SK-N-SH (cell line): ENCODE results near the gene MYO1E. TPM values are rescaled to one million over a fixed set of nuclear protein-coding genes. Genes with fewer than 3 reads are reported as not detected.

Experiments used
- CTCF ChIA-PET: fragments of 300-600, 350-600 bp; formaldehyde crosslinking; extraction: SDS; loops from one replicate; lab custom pipeline; 2021; lab: Yijun Ruan, JAX
- POLR2A ChIA-PET: fragments of 350-600 bp; sonication (Branson Sonifier 250); formaldehyde crosslinking; extraction: SDS; loops from one replicate; lab custom pipeline; 2020; ENCODE audit warnings: antibody characterized with exemption, inconsistent platforms; lab: Yijun Ruan, JAX
- DNase-seq: peaks from one replicate; pipeline ENCODE4 v3.0.0; 2012
- H2AFZ ChIP-seq: fragments of 200-600 bp; sonication (generic); 2 replicates; pipeline ENCODE4 v1.8.1; 2016; ENCODE audit warnings: antibody characterized with exemption, mild to moderate bottlenecking, low read depth
- H3F3A ChIP-seq: fragments of 200-600 bp; sonication (generic); replicated peaks from 2 replicates; pipeline ENCODE3; 2016; ENCODE audit warnings: antibody characterized with exemption, mild to moderate bottlenecking; ENCODE audit not compliant: insufficient read depth
- H3K27ac ChIP-seq, 2 experiments: fragments of 200-500 bp in 1 of 2; fragments of 200-600 bp in 1 of 2; sonication (Bioruptor generic) in 1 of 2; sonication (generic), shearing (Covaris generic) in 1 of 2; 2 replicates each; pipeline versions ENCODE4 v1.5.1 to v1.6.1; 2014 to 2016; ENCODE audit warnings: low read depth in 2 of 2, inconsistent platforms in 1 of 2, low read length in 1 of 2, mild to moderate bottlenecking in 1 of 2, mixed read lengths in 1 of 2
- H3K27me3 ChIP-seq: fragments of 200-600 bp; sonication (generic), shearing (Covaris generic); 2 replicates; pipeline ENCODE4 v1.6.1; 2016; ENCODE audit warnings: mixed run types; ENCODE audit not compliant: insufficient read depth
- H3K36me3 ChIP-seq, 2 experiments: fragments of 200-500 bp in 1 of 2; fragments of 200-600 bp in 1 of 2; sonication (Bioruptor generic) in 1 of 2; sonication (generic) in 1 of 2; replicated peaks in 1 of 2; 2 replicates each; pipeline versions ENCODE3 to v1.5.1; 2014 to 2016; ENCODE audit warnings: low read length in 1 of 2, mild to moderate bottlenecking in 1 of 2; ENCODE audit not compliant: insufficient read depth in 2 of 2, control insufficient read depth in 1 of 2
- H3K4me1 ChIP-seq, 2 experiments: fragments of 200-500 bp in 1 of 2; fragments of 200-600 bp in 1 of 2; sonication (Bioruptor generic) in 1 of 2; sonication (generic), shearing (Covaris generic) in 1 of 2; 2 replicates each; pipeline versions ENCODE4 v1.5.1 to v1.6.1; 2014 to 2016; ENCODE audit warnings: low read depth in 1 of 2, low read length in 1 of 2, mixed run types in 1 of 2; ENCODE audit not compliant: insufficient read depth in 2 of 2, control insufficient read depth in 1 of 2
- H3K4me2 ChIP-seq: fragments of 200-600 bp; sonication (generic), shearing (Covaris generic); 2 replicates; pipeline ENCODE4 v1.6.1; 2017; ENCODE audit warnings: mixed run types
- H3K4me3 ChIP-seq, 2 experiments: fragments of 200-500 bp in 1 of 2; fragments of 200-600 bp in 1 of 2; sonication (Bioruptor generic) in 1 of 2; sonication (generic), shearing (Covaris generic) in 1 of 2; 2 replicates each; pipeline versions ENCODE4 v1.5.1 to v1.8.1; 2014 to 2016; ENCODE audit warnings: low read depth in 2 of 2, inconsistent platforms in 1 of 2, low read length in 1 of 2, mild to moderate bottlenecking in 1 of 2, mixed read lengths in 1 of 2, moderate library complexity in 1 of 2
- H3K79me2 ChIP-seq: fragments of 200-600 bp; sonication (generic); 2 replicates; pipeline ENCODE4 v1.8.1; 2017; ENCODE audit warnings: mild to moderate bottlenecking; ENCODE audit not compliant: insufficient read depth
- H3K9ac ChIP-seq: fragments of 200-600 bp; sonication (generic); 2 replicates; pipeline ENCODE4 v1.6.1; 2017; ENCODE audit warnings: mixed run types
- H3K9me2 ChIP-seq: fragments of 200-600 bp; sonication (generic); 2 replicates; pipeline ENCODE4 v1.6.1; 2017; ENCODE audit warnings: mixed run types
- H3K9me3 ChIP-seq: fragments of 200-600 bp; sonication (generic); 2 replicates; pipeline ENCODE4 v1.6.1; 2017; ENCODE audit warnings: mixed run types, mild to moderate bottlenecking, moderate library complexity
- H4K20me1 ChIP-seq: fragments of 200-600 bp; sonication (generic); 2 replicates; pipeline ENCODE4 v1.6.1; 2017; ENCODE audit warnings: mild to moderate bottlenecking, mixed run types; ENCODE audit not compliant: insufficient read depth
- EP300 ChIP-seq, 2 experiments: IDR thresholded peaks; 2 replicates each; pipeline versions ENCODE4 v1.4.0 to v1.6.1; 2012; ENCODE audit warnings: borderline replicate concordance in 1 of 2, low read depth in 1 of 2, low read length in 1 of 2
- EZH2phosphoT487 ChIP-seq: fragments of 200-600 bp; sonication (generic); IDR thresholded peaks from 2 replicates; pipeline ENCODE4 v1.6.1; 2017; ENCODE audit warnings: low read depth, mixed run types, mild to moderate bottlenecking, antibody characterized with exemption, moderate library complexity, borderline replicate concordance
- FOXJ3 ChIP-seq: sonication (generic); formaldehyde crosslinking; IDR thresholded peaks from 2 replicates; pipeline ENCODE4 v1.5.1; 2020; ENCODE audit warnings: mild to moderate bottlenecking, missing genetic modification reagents
- FOXM1 ChIP-seq: IDR thresholded peaks from 2 replicates; pipeline ENCODE4 v1.4.0; 2012; ENCODE audit warnings: low read depth, mild to moderate bottlenecking
- JUND ChIP-seq: IDR thresholded peaks from 2 replicates; pipeline ENCODE4 v1.4.0; 2012
- NFIC ChIP-seq: IDR thresholded peaks from 2 replicates; pipeline ENCODE4 v1.4.0; 2012; ENCODE audit warnings: borderline replicate concordance
- WGBS: methylation state at CpG from one replicate; pipeline ENCODE4 v1.1.6; 2017; ENCODE audit warnings: low lambda C conversion rate; 5-methylcytosine and 5-hydroxymethylcytosine counted together
- polyA plus RNA-seq, 3 experiments: library from polyadenylated mRNA; depleted of rRNA; stranded (reverse); fragments of >200 nt; gene quantifications; 2 replicates each; pipeline ENCODE4 v1.2.3, GENCODE V29; 2012
- TF ChIP-seq, protein P1 (sequence below): IDR thresholded peaks from 2 replicates; pipeline ENCODE4; 2012
- TF ChIP-seq, protein P2 (sequence below): fragments of 150-350 bp; IDR thresholded peaks from 2 replicates; pipeline ENCODE4 v1.6.1; 2016; ENCODE audit warnings: mild to moderate bottlenecking, low read depth, low read length
- TF ChIP-seq, protein P3 (sequence below): IDR thresholded peaks from 2 replicates; pipeline ENCODE4 v1.4.0; 2012; ENCODE audit warnings: low read depth

Gene MYO1E
- polyA plus RNA-seq, 1 of the 3 experiments (the other 2 are of a cell fraction): 9.7 TPM

DNA sequence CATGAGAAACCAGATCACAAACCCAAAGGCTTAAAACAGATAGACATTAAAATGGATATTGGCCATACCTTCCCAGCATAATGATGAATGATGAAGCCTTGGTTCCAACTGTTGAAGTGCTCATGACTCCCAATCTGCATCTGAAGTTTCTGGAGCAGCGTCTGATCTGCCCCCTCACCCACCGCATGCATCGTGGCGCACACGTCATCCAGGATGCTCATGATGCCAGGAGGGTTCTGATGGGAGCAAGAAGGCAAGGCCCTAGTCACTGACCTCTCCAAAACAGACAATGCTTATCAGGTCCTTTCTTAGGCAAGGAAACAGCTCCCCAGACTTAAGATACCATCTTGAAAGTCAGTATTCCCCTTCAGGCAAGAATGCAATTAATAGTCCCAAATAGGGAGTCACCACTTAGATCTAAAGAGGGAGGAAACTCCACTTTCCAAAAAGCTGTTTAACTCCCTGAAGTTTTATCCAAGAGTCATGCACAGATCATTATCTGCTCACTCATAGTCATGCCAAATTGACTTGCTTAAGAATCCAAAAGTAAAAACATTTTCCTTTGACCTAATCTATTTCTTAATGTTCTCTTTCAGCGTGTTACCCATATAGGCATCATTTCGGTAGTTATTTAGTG lies 163.9 kb downstream of the MYO1E start:
- WGBS: 92% methylated on average over 7 of the region's 7 CpGs
- no peaks in the 10 kb centered on the region for H3K27me3 ChIP-seq
- no peak overlapping the region for H3K4me3 ChIP-seq
- no peaks in the 10 kb centered on the region for H3K9me3 ChIP-seq
- H3K9me2 ChIP-seq: no peaks in the 10 kb centered on the region
- TF ChIP-seq NFIC (0 out of 2 replicates have a peak, but pooled peaks have one; percentile 4), JUND (no peak), EP300 (IDR thresholded peaks at IDR 0.05; ENCODE audit: borderline replicate concordance in 1 of 2, low read depth in 1 of 2, low read length in 1 of 2) (no peak)
- DNase-seq: no peak
- H3K36me3 ChIP-seq: peaks cover 26 to 44% of the 10 kb centered on the region in 2 experiments
- H3K4me2 ChIP-seq: no peak overlapping the region
- ChIA-PET CTCF (interaction anchor here (0.7 to 0.9 kb wide), 2 partner anchors 24 to 34 kb away, joined by 3 read pairs; no protein-coding TSS in a partner anchor), POLR2A (no interaction called here)
- H3K79me2 ChIP-seq: no peaks in the 10 kb centered on the region
- H3K9ac ChIP-seq: no peak overlapping the region
- H4K20me1 ChIP-seq: no peaks in the 10 kb centered on the region
- H3K4me1 ChIP-seq: no peaks in the 10 kb centered on the region
- peaks cover 5% of the 10 kb centered on the region for H3F3A ChIP-seq
- H2AFZ ChIP-seq: no peak overlapping the region
- peak overlapping the region in 1 of 2 experiments; percentile 52; a peak in 2 of 4 replicates for H3K27ac ChIP-seq

DNA sequence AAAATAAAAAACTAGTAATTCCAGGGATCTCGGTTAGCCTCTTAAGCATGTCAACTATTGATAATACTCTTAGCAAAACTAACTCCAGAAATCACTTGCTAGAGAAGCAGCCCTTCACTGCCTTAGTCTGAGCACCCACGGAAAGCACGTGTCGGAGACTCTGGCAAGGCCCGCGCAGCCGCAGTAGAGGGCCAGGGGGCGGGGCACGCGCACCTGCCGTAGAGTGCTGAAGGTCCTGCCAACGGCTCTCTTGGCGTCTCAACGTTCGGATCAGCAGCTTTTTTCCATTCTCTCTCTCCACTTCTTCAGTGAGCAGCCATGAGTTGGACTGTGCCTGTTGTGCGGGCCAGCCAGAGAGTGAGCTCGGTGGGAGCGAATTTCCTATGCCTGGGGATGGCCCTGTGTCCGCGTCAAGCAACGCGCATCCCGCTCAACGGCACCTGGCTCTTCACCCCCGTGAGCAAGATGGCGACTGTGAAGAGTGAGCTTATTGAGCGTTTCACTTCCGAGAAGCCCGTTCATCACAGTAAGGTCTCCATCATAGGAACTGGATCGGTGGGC lies 166.0 kb downstream of the MYO1E start, which contains the start of gene LDHAL6B:
Gene LDHAL6B (plus strand): TSS at position 221 of the 561 bp plus-strand sequence. CDS start 98 bp downstream, at position 319.
- POLR2A ChIA-PET: no interaction called here

More for the DNA sequence above, 166.0 kb downstream of the MYO1E start, which contains the start of gene LDHAL6B:
- Histone ChIP-seq H3K4me2 (no peak within 1 kb of the TSS), H3K4me1 (no peaks in the 10 kb centered on the region), H3K4me3 (no peak within 1 kb of the TSS), H3K9me2 (no peaks in the 10 kb centered on the region), H3F3A (peaks cover 5% of the 10 kb centered on the region), H3K27me3 (no peaks in the 10 kb centered on the region), H4K20me1 (no peaks in the 10 kb centered on the region), H3K9ac (no peak within 1 kb of the TSS), H2AFZ (no peak within 1 kb of the TSS), H3K36me3 (peaks cover 31 to 51% of the 10 kb centered on the region in 2 experiments), H3K9me3 (no peaks in the 10 kb centered on the region), H3K27ac (no peak within 1 kb of the TSS; a peak in 1 of 4 replicates), H3K79me2 (no peaks in the 10 kb centered on the region)
- DNase-seq: no peak
- TF ChIP-seq, protein P1, sequence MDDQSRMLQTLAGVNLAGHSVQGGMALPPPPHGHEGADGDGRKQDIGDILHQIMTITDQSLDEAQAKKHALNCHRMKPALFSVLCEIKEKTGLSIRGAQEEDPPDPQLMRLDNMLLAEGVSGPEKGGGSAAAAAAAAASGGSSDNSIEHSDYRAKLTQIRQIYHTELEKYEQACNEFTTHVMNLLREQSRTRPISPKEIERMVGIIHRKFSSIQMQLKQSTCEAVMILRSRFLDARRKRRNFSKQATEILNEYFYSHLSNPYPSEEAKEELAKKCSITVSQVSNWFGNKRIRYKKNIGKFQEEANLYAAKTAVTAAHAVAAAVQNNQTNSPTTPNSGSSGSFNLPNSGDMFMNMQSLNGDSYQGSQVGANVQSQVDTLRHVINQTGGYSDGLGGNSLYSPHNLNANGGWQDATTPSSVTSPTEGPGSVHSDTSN: no peak
- TF ChIP-seq, protein P2, sequence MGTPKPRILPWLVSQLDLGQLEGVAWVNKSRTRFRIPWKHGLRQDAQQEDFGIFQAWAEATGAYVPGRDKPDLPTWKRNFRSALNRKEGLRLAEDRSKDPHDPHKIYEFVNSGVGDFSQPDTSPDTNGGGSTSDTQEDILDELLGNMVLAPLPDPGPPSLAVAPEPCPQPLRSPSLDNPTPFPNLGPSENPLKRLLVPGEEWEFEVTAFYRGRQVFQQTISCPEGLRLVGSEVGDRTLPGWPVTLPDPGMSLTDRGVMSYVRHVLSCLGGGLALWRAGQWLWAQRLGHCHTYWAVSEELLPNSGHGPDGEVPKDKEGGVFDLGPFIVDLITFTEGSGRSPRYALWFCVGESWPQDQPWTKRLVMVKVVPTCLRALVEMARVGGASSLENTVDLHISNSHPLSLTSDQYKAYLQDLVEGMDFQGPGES: no peak
- TF ChIP-seq FOXM1: no peak
- TF ChIP-seq, protein P3, sequence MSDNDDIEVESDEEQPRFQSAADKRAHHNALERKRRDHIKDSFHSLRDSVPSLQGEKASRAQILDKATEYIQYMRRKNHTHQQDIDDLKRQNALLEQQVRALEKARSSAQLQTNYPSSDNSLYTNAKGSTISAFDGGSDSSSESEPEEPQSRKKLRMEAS: no peak
- no peak for TF ChIP-seq FOXJ3
- TF ChIP-seq EZH2phosphoT487: no peak
- CTCF ChIA-PET: interaction anchor here (1.5 kb wide), 1 partner anchor 32 kb away, joined by 4 read pairs; no protein-coding TSS in a partner anchor
- 93% methylated on average over 30 of the region's 30 CpGs for WGBS
